Mesendoderm (in vitro differentiated cells): Measurements from ENCODE around the gene USH2A.
A peak's percentile ranks its signal among the peaks of the same experiment; 100 is the strongest.

ENCODE experiments used
- DNase-seq: peaks from one replicate; pipeline ENCODE4 v3.0.0; 2013
- H2AK5ac ChIP-seq: 2 replicates; pipeline ENCODE4 v1.6.1; 2013; ENCODE audit warnings: low read length, inconsistent platforms
- H2BK120ac ChIP-seq: 2 replicates; pipeline ENCODE4 v1.6.1; 2013; ENCODE audit warnings: low read depth, mild to moderate bottlenecking, low read length, moderate library complexity, mixed read lengths
- H2BK15ac ChIP-seq: replicated peaks from 2 replicates; pipeline ENCODE4 v1.6.1; 2013; ENCODE audit warnings: low read depth, mild to moderate bottlenecking, moderate library complexity
- H2BK5ac ChIP-seq: 2 replicates; pipeline ENCODE4 v1.6.1; 2013; ENCODE audit warnings: low read length, inconsistent platforms
- H3K18ac ChIP-seq: 2 replicates; pipeline ENCODE4 v1.6.1; 2013; ENCODE audit warnings: mild to moderate bottlenecking, low read length, mixed read lengths
- H3K23ac ChIP-seq: one replicate; pipeline ENCODE4 v1.6.1; 2013; ENCODE audit warnings: low read length
- H3K27ac ChIP-seq: 2 replicates; pipeline ENCODE4 v1.5.1; 2013; ENCODE audit warnings: low read depth, mild to moderate bottlenecking, inconsistent platforms, low read length, moderate library complexity
- H3K27me3 ChIP-seq: 2 replicates; pipeline ENCODE4 v1.6.1; 2013; ENCODE audit warnings: low read length, control low read depth, mild to moderate bottlenecking, inconsistent platforms; ENCODE audit not compliant: insufficient read depth, poor library complexity
- H3K36me3 ChIP-seq: 2 replicates; pipeline ENCODE4 v1.6.1; 2013; ENCODE audit warnings: low read length, inconsistent platforms; ENCODE audit not compliant: control insufficient read depth, insufficient read depth
- H3K4ac ChIP-seq: one replicate; pipeline ENCODE4 v1.6.1; 2013; ENCODE audit warnings: low read depth, mild to moderate bottlenecking, low read length, moderate library complexity
- H3K4me1 ChIP-seq: 2 replicates; pipeline ENCODE4 v1.6.1; 2013; ENCODE audit warnings: low read depth, low read length, inconsistent platforms; ENCODE audit not compliant: control insufficient read depth
- H3K4me2 ChIP-seq: 2 replicates; pipeline ENCODE4 v1.6.1; 2013; ENCODE audit warnings: low read length
- H3K4me3 ChIP-seq: 2 replicates; pipeline ENCODE4 v1.5.1; 2013; ENCODE audit warnings: mild to moderate bottlenecking, low read length
- H3K56ac ChIP-seq: one replicate; pipeline ENCODE4 v1.6.1; 2013; ENCODE audit warnings: low read length
- H3K79me1 ChIP-seq: 2 replicates; pipeline ENCODE4 v1.6.1; 2013; ENCODE audit warnings: low read length, inconsistent platforms
- H3K79me2 ChIP-seq: 2 replicates; pipeline ENCODE4 v1.6.1; 2013; ENCODE audit warnings: mild to moderate bottlenecking, low read length; ENCODE audit not compliant: control insufficient read depth, insufficient read depth
- H3K9ac ChIP-seq: 2 replicates; pipeline ENCODE4 v1.6.1; 2013; ENCODE audit warnings: low read length, inconsistent platforms
- H4K5ac ChIP-seq: one replicate; pipeline ENCODE4 v1.6.1; 2013; ENCODE audit warnings: low read length
- H4K8ac ChIP-seq: one replicate; pipeline ENCODE4 v1.6.1; 2013; ENCODE audit warnings: low read depth, mild to moderate bottlenecking, control low read depth, low read length, moderate library complexity
- WGBS: extraction: QIAGEN DNeasy Blood & Tissue Kit; methylation state at CpG from one replicate; pipeline ENCODE4 v1.1.7; 2013; ENCODE audit warnings: low lambda C conversion rate, missing lambda C conversion rate; ENCODE audit not compliant: insufficient coverage; ENCODE audit errors: extremely low coverage; 5-methylcytosine and 5-hydroxymethylcytosine counted together

Gene USH2A

GRCh38 chr1:215844777-215845176 lies 578.5 kb downstream of the USH2A start:
- DNase-seq: no peak
- Histone ChIP-seq H4K8ac (no peak overlapping the region), H3K36me3 (no peaks in the 10 kb centered on the region), H2BK5ac (no peak overlapping the region), H3K56ac (no peak overlapping the region), H3K79me2 (no peaks in the 10 kb centered on the region), H2AK5ac (no peak overlapping the region), H3K9ac (no peak overlapping the region), H3K27ac (no peak overlapping the region), H3K4me2 (no peak overlapping the region), H3K4me1 (no peaks in the 10 kb centered on the region), H3K79me1 (no peaks in the 10 kb centered on the region), H3K4me3 (no peak overlapping the region), H3K4ac (no peak overlapping the region), H4K5ac (no peak overlapping the region), H3K27me3 (no peaks in the 10 kb centered on the region), H3K23ac (no peak overlapping the region), H3K18ac (no peak overlapping the region), H2BK15ac (no peak overlapping the region), H2BK120ac (no peak overlapping the region)
- WGBS: no CpG with 5 or more reads among the region's 2 CpGs

GRCh38 chr1:215844266-215844665 lies 579.0 kb downstream of the USH2A start:
- Histone ChIP-seq H3K4me3 (no peak overlapping the region), H3K23ac (no peak overlapping the region), H3K79me1 (no peaks in the 10 kb centered on the region), H3K9ac (no peak overlapping the region), H3K36me3 (no peaks in the 10 kb centered on the region), H3K27me3 (no peaks in the 10 kb centered on the region), H2BK120ac (no peak overlapping the region), H3K79me2 (no peaks in the 10 kb centered on the region), H4K5ac (no peak overlapping the region), H2BK15ac (no peak overlapping the region), H2BK5ac (no peak overlapping the region), H3K27ac (no peak overlapping the region), H3K4me1 (no peaks in the 10 kb centered on the region), H4K8ac (no peak overlapping the region), H3K18ac (no peak overlapping the region), H3K56ac (no peak overlapping the region), H2AK5ac (no peak overlapping the region), H3K4me2 (no peak overlapping the region), H3K4ac (no peak overlapping the region)
- peak; percentile 61 for DNase-seq
- no CpG with 5 or more reads among the region's 4 CpGs for WGBS

GRCh38 chr1:215842905-215843304 lies 580.3 kb downstream of the USH2A start:
- Histone ChIP-seq H3K56ac (no peak overlapping the region), H3K27ac (no peak overlapping the region), H3K4me3 (no peak overlapping the region), H3K79me1 (no peaks in the 10 kb centered on the region), H3K9ac (no peak overlapping the region), H4K5ac (no peak overlapping the region), H4K8ac (no peak overlapping the region), H3K4ac (no peak overlapping the region), H3K36me3 (no peaks in the 10 kb centered on the region), H2BK15ac (no peak overlapping the region), H3K4me1 (no peaks in the 10 kb centered on the region), H3K27me3 (no peaks in the 10 kb centered on the region), H2AK5ac (no peak overlapping the region), H3K18ac (no peak overlapping the region), H2BK120ac (no peak overlapping the region), H3K79me2 (no peaks in the 10 kb centered on the region), H3K23ac (no peak overlapping the region), H2BK5ac (no peak overlapping the region), H3K4me2 (no peak overlapping the region)
- no peak for DNase-seq
- WGBS: no CpG with 5 or more reads among the region's 3 CpGs

GRCh38 chr1:215835951-215836350 lies 587.3 kb downstream of the USH2A start:
- no peak overlapping the region for H3K56ac ChIP-seq

GRCh38 chr1:215833941-215834729 lies 589.1 kb downstream of the USH2A start:
- Histone ChIP-seq H3K27ac (no peak overlapping the region), H2AK5ac (no peak overlapping the region), H3K18ac (no peak overlapping the region), H3K4me3 (no peak overlapping the region), H2BK120ac (no peak overlapping the region), H3K4me1 (no peaks in the 10 kb centered on the region), H3K79me2 (no peaks in the 10 kb centered on the region), H2BK15ac (no peak overlapping the region), H3K79me1 (no peaks in the 10 kb centered on the region), H3K56ac (no peak overlapping the region), H3K4ac (no peak overlapping the region), H3K9ac (no peak overlapping the region), H4K8ac (no peak overlapping the region), H4K5ac (no peak overlapping the region), H3K27me3 (no peaks in the 10 kb centered on the region), H3K23ac (no peak overlapping the region), H3K4me2 (no peak overlapping the region), H2BK5ac (no peak overlapping the region), H3K36me3 (no peaks in the 10 kb centered on the region)
- no CpG with 5 or more reads among the region's 3 CpGs for whole genome bisulfite sequencing
- no peak for DNase-seq

More at GRCh38 chr1:215835951-215836350, 587.3 kb downstream of the USH2A start:
- H3K9ac ChIP-seq: no peak overlapping the region
- H3K79me2 ChIP-seq: no peaks in the 10 kb centered on the region
- no peak overlapping the region for H3K4ac ChIP-seq
- H2BK15ac ChIP-seq: no peak overlapping the region
- no peak overlapping the region for H3K18ac ChIP-seq
- no peaks in the 10 kb centered on the region for H3K27me3 ChIP-seq
- no CpG with 5 or more reads among the region's 2 CpGs for WGBS
- no peaks in the 10 kb centered on the region for H3K4me1 ChIP-seq
- H4K8ac ChIP-seq: no peak overlapping the region
- no peaks in the 10 kb centered on the region for H3K79me1 ChIP-seq
- no peaks in the 10 kb centered on the region for H3K36me3 ChIP-seq
- H2AK5ac ChIP-seq: no peak overlapping the region
- no peak overlapping the region for H2BK120ac ChIP-seq
- H3K4me2 ChIP-seq: no peak overlapping the region
- no peak for DNase-seq
- H2BK5ac ChIP-seq: no peak overlapping the region
- H3K27ac ChIP-seq: no peak overlapping the region
- H3K23ac ChIP-seq: no peak overlapping the region
- H3K4me3 ChIP-seq: no peak overlapping the region
- H4K5ac ChIP-seq: no peak overlapping the region
